Stomach (tissue), 4 donors: Measurements from ENCODE around the gene PDILT.

Experiments
- CTCF ChIP-seq, 7 experiments: fragments of 450-650 bp in 4 of 7; fragments of 200-600 bp in 3 of 7; sonication (generic) in 3 of 7; IDR thresholded peaks; one replicate each; pipeline ENCODE4 v1.5.1; 2016 to 2019; ENCODE audit warnings: antibody characterized with exemption in 7 of 7, control low read depth in 2 of 7, mild to moderate bottlenecking in 1 of 7
- EP300 ChIP-seq: sonication (generic); formaldehyde crosslinking; IDR thresholded peaks from one replicate; pipeline ENCODE4 v1.6.1; 2017; ENCODE audit warnings: antibody characterized with exemption
- POLR2A ChIP-seq, 4 donors: fragments of 450-650 bp; IDR thresholded peaks; one replicate each; pipeline ENCODE4 v1.6.1; 2016; ENCODE audit warnings: antibody characterized with exemption in 4 of 4, control low read depth in 2 of 4, mild to moderate bottlenecking in 1 of 4, moderate library complexity in 1 of 4
- POLR2AphosphoS5 ChIP-seq, 3 donors: sonication (generic); formaldehyde crosslinking; IDR thresholded peaks; one replicate each; pipeline ENCODE4 v1.6.1; 2016; ENCODE audit warnings: antibody characterized with exemption in 3 of 3

DNA sequence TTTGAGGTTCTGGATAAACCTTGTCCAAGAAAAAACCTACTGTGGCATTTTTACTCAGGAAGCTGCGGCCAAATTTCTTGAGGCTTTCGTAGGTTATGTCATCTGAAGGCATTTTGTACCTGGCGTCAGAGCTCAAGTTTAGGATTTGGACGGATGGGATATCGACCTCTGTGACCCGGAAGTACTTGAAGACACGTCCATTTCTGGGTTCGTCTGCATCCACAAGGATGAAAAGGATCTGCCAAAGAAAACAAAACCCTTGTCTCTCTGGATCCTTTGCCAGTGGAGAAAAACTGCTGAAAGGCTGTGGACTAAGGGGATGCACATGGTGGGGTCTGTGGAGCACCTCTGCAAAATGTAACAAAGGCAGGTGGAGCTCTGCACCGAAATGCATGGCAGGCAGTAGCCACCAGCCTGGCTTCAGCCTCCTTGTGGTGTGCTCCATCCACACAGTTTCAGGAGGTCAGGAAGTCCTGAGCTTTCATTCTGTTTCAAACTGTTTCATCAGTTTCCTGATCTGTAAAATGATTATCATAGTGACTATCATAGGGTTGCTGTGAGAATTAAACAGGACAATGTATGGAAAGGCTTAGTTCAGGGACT is 35.0 kb downstream of the PDILT start:
- no peak for TF ChIP-seq CTCF (IDR thresholded peaks at IDR 0.05)
- TF ChIP-seq POLR2A (IDR thresholded peaks at IDR 0.05) = no peak
- TF ChIP-seq EP300 = no peak
- TF ChIP-seq POLR2AphosphoS5 (IDR thresholded peaks at IDR 0.05) = no peak
